ENCODE data around the gene RTEL1.
A peak's percentile ranks its signal among the peaks of the same experiment; 100 is the strongest.

RTEL1 gene

DNA sequence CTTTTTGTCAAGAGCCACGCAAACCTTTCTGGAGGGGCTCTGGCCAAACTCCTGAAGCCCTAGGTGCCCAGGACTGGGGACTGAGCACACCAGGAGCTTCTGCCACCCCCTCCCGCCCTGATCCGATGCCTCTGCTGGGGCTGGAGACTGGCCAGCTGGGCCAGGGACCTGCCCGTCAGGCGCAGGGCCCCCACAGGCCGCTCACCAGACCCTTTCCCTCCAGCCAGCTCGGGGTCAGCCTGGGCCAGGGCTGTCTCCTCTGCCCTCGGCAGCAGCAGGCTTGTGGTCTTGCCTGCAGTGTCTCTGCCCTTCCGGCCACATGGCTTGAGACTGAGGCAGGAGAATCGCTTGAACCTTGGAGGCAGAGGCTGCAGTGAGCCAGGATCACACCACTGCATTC lies 14.6 kb downstream of the RTEL1 start:
- DNase-seq = no peak

DNA sequence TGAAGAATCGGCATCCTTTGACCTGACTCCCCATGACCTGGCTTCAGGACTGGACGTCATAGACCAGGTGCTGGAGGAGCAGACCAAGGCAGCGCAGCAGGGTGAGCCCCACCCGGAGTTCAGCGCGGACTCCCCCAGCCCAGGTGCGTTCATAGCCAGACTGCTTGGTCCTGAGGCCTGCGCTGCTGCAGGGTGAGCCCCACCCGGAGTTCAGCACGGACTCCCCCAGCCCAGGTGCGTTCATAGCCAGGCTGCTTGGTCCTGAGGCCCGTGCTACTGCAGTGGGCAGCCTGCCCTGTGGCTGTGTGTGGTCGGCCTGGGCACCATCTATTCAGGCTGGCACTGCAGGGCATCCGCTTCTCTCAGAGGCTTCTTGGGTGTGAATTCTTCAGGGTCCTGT lies 15.8 kb downstream of the RTEL1 start:
- DNase-seq = no peak

DNA sequence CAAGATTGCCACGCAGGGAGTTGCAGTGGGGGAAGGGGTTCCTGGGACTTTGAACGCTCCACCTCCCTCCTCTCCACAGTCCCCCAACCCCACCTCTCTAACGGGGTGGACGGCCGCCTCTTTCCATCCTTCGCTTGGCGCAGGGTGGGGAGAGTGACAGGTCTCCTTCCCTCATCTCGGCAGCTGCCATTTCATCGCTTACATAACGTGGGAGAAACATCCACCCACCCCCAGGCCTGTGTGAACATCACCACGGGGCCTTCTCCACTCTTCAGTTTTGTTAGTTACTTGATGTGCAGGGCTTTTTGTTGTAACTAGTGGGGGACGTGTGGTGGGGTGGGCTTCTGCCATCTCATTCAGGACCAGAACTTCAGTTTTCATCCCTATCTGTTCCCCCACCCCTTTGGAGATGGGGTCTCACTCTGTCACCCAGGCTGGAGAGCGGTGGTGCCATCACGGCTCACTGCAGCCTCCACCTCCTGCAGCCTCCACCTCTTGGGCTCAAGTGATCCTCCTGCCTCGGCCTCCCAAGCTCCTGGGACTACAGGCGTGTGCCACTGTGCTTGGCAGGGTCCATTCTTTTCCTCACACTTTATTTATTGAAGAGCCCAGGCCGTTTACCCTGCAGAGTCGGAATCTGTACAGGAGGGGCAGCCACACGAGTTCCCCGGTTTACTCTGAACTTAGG lies 17.7 kb downstream of the RTEL1 start:
- DNase-seq = no peak

DNA sequence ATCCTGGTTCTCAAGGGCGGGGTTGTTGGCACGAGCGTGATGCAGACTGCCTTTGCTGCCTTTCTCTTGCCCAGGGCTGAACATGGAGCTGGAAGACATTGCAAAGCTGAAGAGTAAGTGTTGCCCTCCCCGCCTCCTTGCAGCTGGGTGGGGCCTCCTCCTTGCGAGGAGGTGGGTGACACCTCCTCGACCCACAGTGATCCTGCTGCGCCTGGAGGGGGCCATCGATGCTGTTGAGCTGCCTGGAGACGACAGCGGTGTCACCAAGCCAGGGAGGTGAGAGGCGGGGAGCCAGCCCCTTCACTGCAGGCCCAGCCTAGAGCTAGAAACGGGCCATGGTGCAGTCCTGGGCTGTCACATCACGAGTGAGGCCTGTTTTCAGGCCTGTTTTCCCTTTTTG lies 20.0 kb downstream of the RTEL1 start:
- no peak for DNase-seq

DNA sequence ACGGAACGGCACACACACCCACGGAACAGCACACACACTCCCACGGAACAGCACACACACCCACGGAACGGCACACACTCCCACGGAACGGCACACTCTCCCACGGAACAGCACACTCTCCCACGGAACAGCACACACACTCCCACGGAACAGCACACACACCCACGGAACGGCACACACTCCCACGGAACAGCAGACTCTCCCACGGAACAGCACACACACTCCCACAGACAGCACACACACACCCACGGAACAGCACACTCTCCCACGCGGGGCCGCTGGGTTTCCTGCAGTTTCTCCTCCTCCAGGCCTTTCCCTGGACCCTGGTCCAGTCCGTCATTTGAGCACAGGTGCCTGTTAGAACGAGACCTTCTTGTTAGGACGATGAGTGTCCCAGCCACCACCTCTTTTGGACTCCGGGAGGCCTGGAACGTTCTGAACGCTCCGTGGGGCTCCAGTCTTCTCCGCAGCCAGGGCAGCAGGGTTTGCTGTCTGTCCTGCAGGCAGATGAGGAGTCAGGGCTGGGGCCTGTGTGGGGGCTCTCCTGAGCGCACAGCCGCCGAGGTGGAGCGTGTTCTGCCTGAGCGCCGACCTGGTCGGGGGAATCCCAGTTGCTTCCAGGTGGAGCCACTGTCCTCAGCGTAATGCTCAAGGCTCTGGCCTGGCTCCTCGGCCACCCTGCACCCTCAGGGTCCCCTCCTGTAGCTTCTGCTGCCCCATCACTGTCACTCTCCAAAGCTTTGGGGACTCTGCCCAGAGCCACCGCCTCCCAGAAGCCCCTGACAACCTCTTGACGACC lies 20.8 kb downstream of the RTEL1 start:
- DNase-seq = no peak

DNA sequence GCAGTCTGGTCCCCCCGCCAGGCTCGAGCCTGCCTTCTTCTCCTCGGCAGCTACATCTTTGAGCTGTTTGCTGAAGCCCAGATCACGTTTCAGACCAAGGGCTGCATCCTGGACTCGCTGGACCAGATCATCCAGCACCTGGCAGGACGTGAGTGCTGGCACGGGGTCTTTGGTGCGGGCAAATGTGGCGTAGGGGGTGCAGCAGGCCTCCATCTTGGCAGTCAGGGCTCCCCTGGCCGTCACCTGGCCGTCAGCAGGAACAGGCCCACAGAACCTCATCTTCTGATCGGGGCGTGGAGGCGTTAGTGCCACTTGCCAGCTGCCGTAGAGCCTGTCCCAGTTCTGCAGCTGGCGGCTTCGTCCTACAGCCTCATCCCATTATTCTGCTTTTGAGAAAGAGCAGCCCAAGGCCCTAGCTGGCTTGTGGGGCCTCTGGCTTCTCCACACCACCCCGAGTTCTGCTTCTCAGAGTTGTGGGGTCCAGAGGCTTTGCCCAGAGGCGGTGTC lies 21.7 kb downstream of the RTEL1 start:
- DNase-seq = no peak

DNA sequence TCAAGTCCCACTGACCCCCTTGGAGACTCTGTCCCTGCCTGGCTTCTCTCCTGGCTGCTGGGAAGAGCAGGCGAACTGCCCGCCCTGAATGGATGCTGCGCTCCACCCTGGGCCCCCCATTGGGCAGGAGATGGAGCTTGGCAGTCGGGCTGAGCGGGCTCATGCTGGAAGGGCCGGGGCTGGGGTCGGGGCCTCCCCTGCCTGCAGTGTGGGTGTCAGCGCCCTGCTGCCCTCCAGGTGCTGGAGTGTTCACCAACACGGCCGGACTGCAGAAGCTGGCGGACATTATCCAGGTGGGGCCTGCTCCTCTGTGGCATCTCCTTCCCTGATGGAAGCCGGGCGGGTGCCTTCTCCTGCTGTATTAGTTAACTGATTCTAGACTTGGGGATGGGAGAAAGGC lies 22.3 kb downstream of the RTEL1 start:
- DNase-seq = no peak

DNA sequence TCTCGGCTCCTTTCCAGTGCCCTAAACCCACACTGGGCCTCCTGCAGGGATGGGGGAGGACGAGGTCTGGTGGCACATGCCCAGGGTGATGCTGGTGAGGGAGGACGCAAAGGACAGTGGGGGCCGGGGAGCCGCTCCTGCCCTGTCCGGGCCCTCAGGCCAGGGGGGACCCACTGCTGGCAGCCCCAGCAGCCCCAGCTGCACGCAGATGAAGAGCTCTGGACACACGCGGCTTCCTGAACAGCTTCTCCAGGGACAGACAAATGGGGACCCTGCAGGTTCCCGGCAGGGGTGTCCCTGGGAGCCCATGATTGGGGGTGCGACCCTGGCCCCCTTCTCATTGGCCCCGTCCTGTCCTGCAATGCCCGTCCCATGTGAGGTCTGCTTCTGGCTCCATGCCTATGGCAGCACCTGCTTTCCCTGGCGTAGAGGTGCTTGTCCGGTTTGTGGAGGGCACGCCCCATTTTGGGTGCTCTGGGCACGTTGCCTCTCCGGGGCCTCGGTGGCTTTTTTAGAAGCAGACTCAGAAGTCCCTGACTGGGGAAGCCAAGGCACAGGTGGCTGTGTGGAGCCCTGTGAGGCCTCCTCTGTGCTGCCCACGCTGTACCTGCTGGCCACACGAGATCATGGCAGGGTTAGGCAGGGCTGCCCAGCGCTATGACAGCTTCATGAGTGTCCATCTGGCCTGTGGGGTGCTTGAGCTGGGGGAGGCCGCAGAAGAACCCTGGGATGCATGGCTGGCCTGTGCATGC lies 22.9 kb downstream of the RTEL1 start:
- no peak for DNase-seq

DNA sequence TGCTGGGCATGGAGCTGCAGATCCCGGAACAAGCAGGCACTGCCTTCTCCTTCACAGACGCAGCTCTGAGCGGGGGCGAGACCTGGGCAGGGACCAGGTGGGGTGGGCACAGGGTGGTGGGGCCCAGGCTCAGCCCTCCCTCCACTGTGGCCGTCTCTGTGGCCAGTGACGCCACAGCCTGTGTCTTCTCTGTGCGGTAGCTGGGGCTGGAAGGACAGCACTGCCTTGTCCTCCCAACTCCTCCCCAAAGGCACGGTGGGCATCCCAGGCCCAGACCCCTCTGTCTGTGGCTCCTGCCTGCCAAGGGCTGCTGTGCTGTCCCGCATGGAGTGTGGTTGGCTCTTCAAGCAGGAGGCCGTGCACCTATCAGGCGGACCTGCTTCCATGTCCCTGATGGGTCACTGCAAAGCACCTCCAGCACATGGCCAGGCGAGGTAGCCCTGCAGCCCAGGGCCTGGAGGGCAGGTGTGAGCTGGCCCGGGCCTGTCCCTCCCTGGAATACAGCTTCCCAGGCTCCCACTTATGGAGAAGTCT lies 23.6 kb downstream of the RTEL1 start:
- no peak for DNase-seq

DNA sequence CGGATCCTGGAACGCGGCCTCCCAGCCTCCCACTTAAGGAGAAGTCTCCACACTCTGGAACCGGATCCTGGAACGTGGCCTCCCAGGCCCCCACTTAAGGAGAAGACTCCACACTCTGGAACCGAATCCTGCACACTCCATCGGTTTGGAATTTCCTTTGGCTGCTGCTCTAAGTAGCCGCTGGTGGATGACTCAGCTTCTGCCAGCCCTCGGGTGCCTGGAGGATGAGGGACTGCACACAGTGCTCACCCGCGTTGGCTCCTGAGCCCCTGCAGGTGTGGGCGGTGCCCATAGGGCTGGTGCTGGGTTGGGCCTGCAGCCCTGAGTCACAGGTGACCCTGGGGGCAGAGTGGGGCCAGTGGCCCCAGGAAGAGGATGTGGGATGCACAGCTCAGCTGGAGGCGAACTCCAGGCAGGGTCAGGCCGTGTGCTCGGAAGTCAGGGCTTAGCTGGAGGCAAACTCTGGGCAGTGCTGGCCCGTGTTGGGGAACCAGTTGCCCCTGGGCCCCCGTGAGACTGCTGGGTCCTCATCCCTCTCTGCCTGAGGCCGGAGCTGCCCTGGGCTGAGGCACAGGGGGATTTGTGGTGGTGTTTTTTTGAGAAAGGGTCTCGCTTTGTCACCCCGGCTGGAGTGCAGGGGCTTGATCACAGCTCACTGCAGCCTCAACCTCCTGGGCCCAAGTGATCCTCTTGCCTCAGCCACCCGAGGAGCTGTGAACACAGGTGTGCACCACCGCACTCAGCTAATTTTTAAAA lies 24.4 kb downstream of the RTEL1 start:
- DNase-seq = no peak

DNA sequence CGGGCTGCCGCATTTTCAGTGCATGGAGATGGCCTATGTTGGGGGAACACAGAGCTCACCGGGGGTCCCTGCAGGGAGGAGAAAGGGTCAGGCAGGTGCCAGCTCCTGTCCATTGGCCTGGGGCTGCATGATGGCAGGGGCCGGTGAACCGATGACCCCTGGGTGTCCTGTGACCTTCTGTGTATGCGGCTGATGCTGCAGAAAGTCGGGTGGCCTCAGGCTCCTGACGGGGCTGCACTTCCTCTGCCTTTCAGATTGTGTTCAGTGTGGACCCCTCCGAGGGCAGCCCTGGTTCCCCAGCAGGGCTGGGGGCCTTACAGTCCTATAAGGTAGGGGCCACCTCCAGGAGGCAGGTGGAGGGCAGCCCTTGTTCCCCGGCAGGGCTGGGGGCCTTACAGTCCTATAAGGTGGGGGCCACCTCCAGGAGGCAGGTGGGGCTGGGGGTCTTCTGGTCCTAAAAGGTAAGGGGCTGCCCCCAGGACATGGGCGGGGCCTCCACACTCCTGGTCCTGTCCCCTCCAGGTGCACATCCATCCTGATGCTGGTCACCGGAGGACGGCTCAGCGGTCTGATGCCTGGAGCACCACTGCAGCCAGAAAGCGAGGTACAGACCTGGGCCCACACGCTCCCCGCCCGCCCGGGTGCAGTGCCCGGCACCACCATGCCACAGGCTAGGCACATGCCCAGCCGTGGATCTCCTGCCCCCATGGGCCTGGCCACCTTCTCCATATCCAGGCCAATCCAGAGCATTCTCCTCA lies 27.3 kb downstream of the RTEL1 start:
- DNase-seq = no peak

DNA sequence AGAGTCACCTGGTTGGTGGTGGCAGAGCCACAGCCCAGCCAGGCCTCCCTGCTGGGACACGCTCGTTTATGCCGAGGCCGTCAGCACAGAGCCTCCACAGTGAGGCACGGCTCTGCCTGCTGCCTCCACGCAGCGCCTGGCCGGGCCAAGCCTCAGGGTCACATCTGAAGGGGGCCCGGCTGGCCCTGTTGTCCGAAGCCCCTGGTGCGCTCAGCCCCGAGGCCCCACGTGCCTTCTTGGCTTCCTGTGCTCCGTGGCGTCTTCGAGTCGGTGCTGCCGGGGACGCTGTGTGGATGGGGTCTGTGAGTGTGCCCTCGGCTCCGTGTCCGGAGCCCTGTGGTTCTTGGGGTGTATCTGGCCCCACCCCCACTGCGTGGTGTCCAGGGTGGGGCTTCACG lies 28.0 kb downstream of the RTEL1 start:
- no peak for DNase-seq

DNA sequence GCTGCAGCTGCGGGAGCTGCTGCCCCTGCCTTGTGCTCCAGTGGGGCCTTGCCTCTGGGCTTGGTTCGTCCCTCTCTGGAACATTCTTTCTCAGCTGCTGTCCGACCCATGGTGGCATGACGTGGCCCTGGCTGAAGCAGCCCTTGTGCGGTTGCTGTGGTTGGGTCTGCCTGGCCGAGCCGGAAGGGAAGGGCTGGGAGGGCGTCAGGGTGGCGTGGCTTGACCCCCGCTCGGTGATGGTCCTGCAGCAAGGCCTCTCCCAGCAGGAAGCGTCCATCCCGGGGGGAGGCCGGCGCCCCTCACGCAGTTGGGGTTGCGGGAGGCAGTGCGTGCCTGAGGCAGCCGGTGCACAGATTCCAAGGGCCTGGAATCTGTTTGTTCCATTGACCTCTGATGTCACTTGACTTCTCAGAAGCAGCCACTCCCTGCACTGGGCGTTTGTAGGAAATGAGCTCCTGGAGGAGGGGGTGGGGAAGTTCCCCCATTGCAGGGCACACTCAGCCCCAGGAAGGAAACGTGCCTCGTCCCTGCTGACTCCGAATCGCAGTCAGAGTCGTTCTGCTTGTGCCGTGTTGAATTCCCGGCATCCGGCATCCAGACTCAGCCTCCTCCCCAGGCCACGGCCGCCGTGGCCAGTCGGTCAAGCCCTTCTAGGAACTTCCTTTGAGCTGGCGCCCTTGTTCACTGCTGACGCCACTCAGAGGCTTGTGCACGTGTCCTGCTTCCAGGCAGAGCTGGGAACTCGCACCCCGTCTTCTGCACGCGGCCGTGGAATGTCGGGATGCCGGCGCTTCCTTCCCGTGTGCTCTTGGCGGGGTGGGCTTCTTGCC lies 28.6 kb downstream of the RTEL1 start:
- peak in 2 of 6 experiments; percentile 11 to 12 for DNase-seq

DNA sequence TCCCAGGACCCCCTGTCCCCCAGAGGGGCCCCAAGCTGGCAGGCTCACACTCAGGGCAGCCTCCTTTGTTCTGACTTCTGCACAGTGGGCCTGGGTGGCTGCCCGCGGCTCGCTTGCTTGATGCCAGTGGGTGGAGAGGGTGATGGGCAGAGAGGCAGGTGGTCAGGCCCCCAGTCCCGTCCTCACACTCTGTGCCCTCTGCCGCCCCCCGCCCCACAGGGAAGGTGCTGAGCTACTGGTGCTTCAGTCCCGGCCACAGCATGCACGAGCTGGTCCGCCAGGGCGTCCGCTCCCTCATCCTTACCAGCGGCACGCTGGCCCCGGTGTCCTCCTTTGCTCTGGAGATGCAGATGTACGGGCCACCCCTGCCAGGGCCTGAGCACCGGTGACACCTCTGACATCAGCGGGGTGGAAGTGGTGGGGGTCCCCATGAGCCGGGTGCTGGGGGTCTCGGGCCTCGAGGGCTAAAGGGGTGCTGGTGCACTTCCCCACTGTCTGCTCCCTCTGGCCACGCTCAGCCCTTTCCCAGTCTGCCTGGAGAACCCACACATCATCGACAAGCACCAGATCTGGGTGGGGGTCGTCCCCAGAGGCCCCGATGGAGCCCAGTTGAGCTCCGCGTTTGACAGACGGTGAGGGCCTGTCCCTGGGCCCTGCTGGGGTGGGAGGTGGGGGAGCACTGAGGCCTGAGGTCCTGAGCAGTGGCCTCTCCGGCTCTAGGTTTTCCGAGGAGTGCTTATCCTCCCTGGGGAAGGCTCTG lies 29.5 kb downstream of the RTEL1 start:
- DNase-seq = no peak

DNA sequence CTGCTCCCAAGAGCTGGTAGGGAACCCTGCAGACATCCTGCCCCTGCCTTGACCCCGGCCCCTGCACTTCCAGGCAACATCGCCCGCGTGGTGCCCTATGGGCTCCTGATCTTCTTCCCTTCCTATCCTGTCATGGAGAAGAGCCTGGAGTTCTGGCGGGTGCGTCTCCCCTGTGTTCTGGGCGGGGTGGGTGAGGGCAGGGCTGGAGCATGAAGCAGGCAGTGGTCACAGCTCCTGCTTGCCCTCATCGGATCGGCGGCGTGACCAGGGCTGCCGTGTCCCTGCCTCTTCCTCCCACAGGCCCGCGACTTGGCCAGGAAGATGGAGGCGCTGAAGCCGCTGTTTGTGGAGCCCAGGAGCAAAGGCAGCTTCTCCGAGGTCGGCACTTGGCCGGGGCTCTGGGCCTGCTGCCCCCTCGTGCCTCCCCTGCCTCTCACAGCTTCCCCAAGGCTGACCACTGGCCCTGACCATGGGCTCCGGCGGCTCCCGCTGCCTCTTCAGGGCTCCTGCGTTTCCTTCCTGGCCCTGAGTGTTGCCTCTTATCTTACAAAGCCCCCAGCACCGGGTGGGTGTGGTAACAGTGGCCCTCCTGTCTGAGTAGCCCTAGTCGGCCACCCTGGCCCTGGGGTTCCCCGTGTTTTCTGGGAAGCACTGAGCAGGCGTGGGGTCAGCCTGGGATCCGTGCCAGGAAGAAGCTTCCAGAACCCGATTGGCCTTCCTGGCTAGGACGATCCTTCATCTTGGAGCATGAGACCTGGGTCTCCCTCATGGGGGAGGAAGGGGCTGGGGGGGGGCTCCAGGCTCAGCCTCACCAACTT lies 30.3 kb downstream of the RTEL1 start:
- DNase-seq = no peak

DNA sequence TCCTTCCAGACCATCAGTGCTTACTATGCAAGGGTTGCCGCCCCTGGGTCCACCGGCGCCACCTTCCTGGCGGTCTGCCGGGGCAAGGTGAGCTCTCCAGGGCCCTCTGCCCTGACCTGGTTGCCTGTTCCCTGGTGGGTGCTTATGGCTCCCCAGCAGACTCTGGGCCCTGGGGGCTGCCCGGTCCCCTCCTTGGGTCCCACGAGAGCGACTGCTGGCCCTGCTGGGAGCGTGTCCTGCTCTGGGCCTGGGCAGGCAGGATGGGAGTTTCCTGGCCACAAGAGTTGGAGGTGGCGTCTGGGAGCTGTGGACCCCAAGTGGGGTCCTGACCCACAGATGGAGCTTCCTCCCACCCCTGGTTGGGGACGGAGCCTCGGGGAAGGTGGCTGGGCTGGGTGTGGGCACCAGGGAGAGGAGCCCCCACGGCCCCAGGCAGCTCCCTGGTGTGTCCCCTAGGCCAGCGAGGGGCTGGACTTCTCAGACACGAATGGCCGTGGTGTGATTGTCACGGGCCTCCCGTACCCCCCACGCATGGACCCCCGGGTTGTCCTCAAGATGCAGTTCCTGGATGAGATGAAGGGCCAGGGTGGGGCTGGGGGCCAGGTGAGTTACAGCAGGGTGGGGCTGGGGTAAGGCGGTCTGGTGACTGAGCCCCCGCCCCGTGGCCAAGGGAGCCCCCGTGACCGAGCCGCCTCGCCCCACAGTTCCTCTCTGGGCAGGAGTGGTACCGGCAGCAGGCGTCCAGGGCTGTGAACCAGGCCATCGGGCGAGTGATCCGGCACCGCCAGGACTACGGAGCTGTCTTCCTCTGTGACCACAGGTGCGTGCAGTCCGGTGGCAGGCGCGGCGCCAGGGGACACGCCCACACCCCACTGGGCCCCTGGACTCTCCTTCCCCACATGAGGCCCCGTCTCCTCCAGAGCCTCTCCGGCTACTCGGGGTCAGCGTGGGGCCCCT lies 31.2 kb downstream of the RTEL1 start:
- no peak for DNase-seq

DNA sequence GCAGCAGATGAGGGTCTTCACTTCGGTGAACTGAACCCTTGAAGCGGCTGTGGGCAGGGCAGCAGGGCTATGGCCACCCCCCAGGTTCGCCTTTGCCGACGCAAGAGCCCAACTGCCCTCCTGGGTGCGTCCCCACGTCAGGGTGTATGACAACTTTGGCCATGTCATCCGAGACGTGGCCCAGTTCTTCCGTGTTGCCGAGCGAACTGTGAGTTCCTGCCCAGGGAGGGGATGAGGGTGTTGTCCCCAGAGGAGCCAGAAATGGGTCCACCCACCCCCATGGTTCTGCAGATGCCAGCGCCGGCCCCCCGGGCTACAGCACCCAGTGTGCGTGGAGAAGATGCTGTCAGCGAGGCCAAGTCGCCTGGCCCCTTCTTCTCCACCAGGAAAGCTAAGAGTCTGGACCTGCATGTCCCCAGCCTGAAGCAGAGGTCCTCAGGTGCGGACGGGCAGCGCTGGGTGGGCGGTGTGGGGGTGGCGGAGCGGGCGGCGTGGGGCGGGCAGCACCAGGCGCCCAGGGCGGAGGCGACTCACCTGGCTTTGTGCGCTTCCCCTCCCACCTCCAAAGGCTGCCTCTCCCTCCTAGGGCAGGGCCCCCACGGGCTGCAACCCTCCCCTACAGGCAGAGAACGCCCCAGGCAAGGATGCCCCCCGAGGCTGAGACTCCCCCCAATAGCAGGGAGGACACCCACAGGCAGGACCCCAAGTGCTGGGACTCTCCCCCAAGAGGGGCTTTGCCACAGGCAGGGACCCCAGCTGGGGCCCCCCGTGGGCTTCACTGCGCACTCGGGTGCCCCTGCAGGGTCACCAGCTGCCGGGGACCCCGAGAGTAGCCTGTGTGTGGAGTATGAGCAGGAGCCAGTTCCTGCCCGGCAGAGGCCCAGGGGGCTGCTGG lies 32.1 kb downstream of the RTEL1 start:
- DNase-seq = no peak
